Ovary (tissue), 9 donors: ENCODE data around the gene BAG5. TPM values are rescaled to one million over a fixed set of nuclear protein-coding genes. Genes with fewer than 3 reads are reported as not detected.
A peak's percentile ranks its signal among the peaks of the same experiment; 100 is the strongest.

Source experiments
- DNase-seq, 5 donors: peaks; one replicate each; pipeline ENCODE4 v3.0.0-alpha.2; 2019 to 2020
- H3K27ac ChIP-seq, 2 donors: fragments of 200-600 bp; one replicate each; pipeline versions ENCODE4 v1.5.1 to v1.8.0; 2019 to 2022
- H3K27me3 ChIP-seq: fragments of 200-600 bp; one replicate; pipeline ENCODE4 v1.8.0; 2022
- H3K36me3 ChIP-seq: fragments of 200-600 bp; sonication (generic); one replicate; pipeline ENCODE4 v1.5.1; 2019
- H3K4me1 ChIP-seq: one replicate; pipeline ENCODE4 v1.8.1; 2013; ENCODE audit warnings: mild to moderate bottlenecking, moderate library complexity; ENCODE audit not compliant: insufficient read depth
- H3K4me3 ChIP-seq: fragments of 200-600 bp; sonication (generic); one replicate; pipeline ENCODE4 v1.5.1; 2017
- H3K9me3 ChIP-seq, 2 donors: fragments of 200-600 bp in 1 of 2; sonication (generic) in 1 of 2; one replicate each; pipeline versions ENCODE4 v1.5.1 to v1.8.1; 2013 to 2019; ENCODE audit warnings: mild to moderate bottlenecking in 1 of 2, moderate library complexity in 1 of 2
- EP300 ChIP-seq: sonication (generic); formaldehyde crosslinking; IDR thresholded peaks from one replicate; pipeline ENCODE4 v1.6.1; 2017; ENCODE audit warnings: antibody characterized with exemption
- POLR2A ChIP-seq: fragments of 450-650 bp; IDR thresholded peaks from one replicate; pipeline ENCODE4 v1.6.1; 2017; ENCODE audit warnings: antibody characterized with exemption, mild to moderate bottlenecking, moderate library complexity
- WGBS, 3 donors: extraction: QIAGEN DNeasy Blood & Tissue Kit in 1 of 3; methylation state at CpG; one replicate each; pipeline versions ENCODE4 v1.1.5 to v1.1.7; 2013 to 2017; 5-methylcytosine and 5-hydroxymethylcytosine counted together
- intact Hi-C, 4 donors: fragments of 100-400 bp; cut with DNase I; formaldehyde crosslinking; loops; one replicate each; pipeline versions ENCODE4 v1.11.0 to v1.15.1; 2022 to 2023
- polyA plus RNA-seq, 2 donors: library from polyadenylated mRNA; stranded (reverse); fragments of 200-250 nt in 1 of 2; fragments of 350-450 nt in 1 of 2; fragmentation: Illumina TruSeq in 1 of 2; extraction: RNeasy Lipid Tissue Mini Kit (QIAGEN cat#74804) in 1 of 2; gene quantifications; one replicate each; pipeline ENCODE4 v1.2.3, GENCODE V29; 2013 to 2014
- total RNA-seq, 7 donors: library from RNA; depleted of rRNA in 2 of 7; stranded (reverse); fragments of >200 nt in 2 of 7; fragmentation: NEBNext Ultra II Directional in 3 of 7; extraction: Animal tissue kit (Norgen Biotek cat#: 25700) in 3 of 7; gene quantifications; one replicate each; pipeline versions ENCODE4 v1.1.0 to v1.2.4, GENCODE V29; 2016 to 2023
- TF ChIP-seq, protein P1 (sequence below), 3 donors: fragments of 450-650 bp in 2 of 3; fragments of 200-600 bp in 1 of 3; IDR thresholded peaks; one replicate each; pipeline versions ENCODE4 v1.5.1 to v1.8.0; 2016 to 2022; ENCODE audit warnings: antibody characterized with exemption in 3 of 3, mild to moderate bottlenecking in 1 of 3
- donor health status: DM: no; HTN: no; CAD: no; lungs with moderate emphysema.
- donor health status: DM: no; HTN: no; CAD: no.
- donor health status: Bipolar disorder and iron deficiency.
- donor health status: DM: yes; HTN: yes; CAD: no.
- donor health status: DM: no; HTN: no; CAD: no.
- donor health status: DM: yes; HTN: yes; CAD: no.

The BAG5 gene
- total and polyA plus RNA-seq, 9 donors = 9.8 to 29.1 (median 24.4) TPM

DNA sequence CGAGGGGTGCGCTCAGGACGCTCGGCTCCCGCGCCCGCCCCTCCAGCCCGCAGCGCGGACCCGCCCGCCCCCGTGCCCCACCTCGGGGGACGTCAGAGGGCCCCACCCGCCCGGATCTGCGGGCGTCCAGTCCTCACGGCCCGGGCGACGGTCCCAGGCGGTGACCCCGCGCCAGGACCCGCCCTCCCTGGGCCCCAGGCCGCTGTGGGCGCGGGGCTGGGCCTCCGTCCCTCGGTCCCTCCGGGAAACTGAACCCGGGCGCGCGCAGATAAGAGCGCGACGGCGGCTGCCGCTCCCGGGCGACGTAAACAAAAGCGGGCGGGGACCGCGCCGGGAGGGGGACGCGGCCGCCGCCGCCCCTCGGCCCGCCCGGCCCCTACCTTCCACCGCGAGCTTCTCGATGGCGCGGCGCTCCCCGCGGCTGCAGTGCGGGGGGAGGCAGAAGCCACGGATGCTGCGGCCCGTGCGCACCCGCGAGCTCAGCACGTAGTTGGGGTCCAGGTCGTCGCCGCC is 41.0 kb downstream of the BAG5 start:
- 1 to 4% (median 1%) methylated on average over 22 to 77 of the region's 77 CpGs for WGBS, 3 donors
- H3K27me3 ChIP-seq = no peaks in the 10 kb centered on the region
- no peak for TF ChIP-seq POLR2A
- TF ChIP-seq, protein P1, sequence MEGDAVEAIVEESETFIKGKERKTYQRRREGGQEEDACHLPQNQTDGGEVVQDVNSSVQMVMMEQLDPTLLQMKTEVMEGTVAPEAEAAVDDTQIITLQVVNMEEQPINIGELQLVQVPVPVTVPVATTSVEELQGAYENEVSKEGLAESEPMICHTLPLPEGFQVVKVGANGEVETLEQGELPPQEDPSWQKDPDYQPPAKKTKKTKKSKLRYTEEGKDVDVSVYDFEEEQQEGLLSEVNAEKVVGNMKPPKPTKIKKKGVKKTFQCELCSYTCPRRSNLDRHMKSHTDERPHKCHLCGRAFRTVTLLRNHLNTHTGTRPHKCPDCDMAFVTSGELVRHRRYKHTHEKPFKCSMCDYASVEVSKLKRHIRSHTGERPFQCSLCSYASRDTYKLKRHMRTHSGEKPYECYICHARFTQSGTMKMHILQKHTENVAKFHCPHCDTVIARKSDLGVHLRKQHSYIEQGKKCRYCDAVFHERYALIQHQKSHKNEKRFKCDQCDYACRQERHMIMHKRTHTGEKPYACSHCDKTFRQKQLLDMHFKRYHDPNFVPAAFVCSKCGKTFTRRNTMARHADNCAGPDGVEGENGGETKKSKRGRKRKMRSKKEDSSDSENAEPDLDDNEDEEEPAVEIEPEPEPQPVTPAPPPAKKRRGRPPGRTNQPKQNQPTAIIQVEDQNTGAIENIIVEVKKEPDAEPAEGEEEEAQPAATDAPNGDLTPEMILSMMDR (IDR thresholded peaks at IDR 0.05) = no peak
- TF ChIP-seq EP300 = no peak
- peak in 2 of 5 donors; percentile 40 to 63 for DNase-seq
- H3K4me1 ChIP-seq = peaks cover 10% of the 10 kb centered on the region
- intact Hi-C loops = no loop called here
- H3K9me3 ChIP-seq = no peaks in the 10 kb centered on the region
- H3K27ac ChIP-seq = peak overlapping the region; percentile 11 to 66
- H3K36me3 ChIP-seq = no peaks in the 10 kb centered on the region
- peak overlapping the region; percentile 61 for H3K4me3 ChIP-seq

DNA sequence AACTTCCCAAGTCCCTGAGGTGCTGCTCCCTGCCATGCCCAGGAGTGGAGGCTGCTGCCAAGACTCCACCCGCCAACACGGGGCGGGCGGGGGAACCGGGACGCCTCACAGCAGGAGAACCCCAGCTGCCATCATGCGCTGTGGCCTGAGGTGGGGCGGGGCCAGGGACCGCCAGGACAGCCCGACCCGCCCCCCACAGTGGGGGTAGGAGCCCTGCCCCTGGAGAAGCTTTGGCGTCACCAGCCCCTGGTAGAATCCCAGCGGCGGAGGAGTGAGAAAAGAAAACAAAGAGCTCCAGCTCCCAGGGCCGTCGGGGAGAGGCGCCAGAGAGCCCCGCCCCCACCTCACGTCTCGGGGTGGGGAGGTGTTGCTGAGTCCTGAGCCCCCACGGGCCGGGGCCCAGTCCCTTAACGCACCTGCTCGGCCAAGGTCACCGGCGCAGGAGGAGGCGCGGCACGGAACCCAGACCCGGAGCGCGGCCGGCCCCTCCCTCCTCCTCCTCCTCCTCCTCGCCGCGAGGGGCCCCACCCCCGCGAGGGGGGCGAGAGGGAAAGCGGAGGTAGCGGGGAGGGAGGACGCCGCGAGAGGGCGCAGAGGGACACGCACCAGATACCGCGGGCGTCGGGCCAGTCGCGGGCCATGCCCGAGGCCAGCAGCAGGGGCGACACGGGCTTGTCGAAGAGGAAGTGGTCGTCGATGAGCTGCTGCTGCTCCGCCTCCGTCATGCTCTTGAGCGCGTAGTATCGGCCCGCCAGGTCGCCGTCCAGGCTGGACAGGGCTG is 41.6 kb downstream of the BAG5 start:
- peaks cover 10% of the 10 kb centered on the region for H3K4me1 ChIP-seq
- H3K27ac ChIP-seq = peak overlapping the region; percentile 11 to 66
- WGBS, 3 donors = 1 to 4% (median 3%) methylated on average over 20 to 63 of the region's 66 CpGs
- H3K4me3 ChIP-seq = peak overlapping the region; percentile 61
- peak; percentile 86 to 92 (median 87) for DNase-seq
- no peaks in the 10 kb centered on the region for H3K9me3 ChIP-seq
- no peak for TF ChIP-seq EP300
- peak; percentile 38 for TF ChIP-seq POLR2A
- TF ChIP-seq, protein P1 (IDR thresholded peaks at IDR 0.05) = peak; percentile 63 to 78 (median 75)
- H3K36me3 ChIP-seq = no peaks in the 10 kb centered on the region
- intact Hi-C loops = no loop called here
- no peaks in the 10 kb centered on the region for H3K27me3 ChIP-seq

DNA sequence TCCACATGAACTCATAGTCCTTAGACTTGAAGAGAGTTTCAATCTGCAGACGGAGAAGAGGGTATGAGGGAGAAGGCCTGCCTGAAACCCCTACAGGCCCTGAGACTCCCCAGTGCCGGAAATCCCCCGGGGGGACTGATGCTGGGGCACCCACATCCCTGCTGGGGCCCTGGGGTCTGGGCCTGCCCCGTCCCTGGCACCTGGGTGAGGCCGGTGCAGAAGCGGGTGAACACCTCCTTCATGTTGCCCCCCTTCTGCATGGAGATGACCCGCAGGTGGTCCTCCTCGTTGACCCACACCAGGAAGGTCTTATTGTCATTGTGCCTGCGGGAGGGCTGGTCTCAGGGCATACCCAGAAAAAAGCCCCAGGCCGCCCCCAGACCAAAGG is 42.2 kb downstream of the BAG5 start:
- 59 to 70% (median 66%) methylated on average over 10 of the region's 10 CpGs for WGBS, 3 donors
- TF ChIP-seq POLR2A (no peak), EP300 (no peak)
- TF ChIP-seq, protein P1 (IDR thresholded peaks at IDR 0.05) = no peak
- Histone ChIP-seq H3K36me3 (no peaks in the 10 kb centered on the region), H3K27ac (peak overlapping the region; percentile 11 to 66), H3K9me3 (no peaks in the 10 kb centered on the region), H3K4me1 (peaks cover 10% of the 10 kb centered on the region), H3K27me3 (no peaks in the 10 kb centered on the region), H3K4me3 (no peak overlapping the region)
- DNase-seq = no peak
- intact Hi-C loops = no loop called here

DNA sequence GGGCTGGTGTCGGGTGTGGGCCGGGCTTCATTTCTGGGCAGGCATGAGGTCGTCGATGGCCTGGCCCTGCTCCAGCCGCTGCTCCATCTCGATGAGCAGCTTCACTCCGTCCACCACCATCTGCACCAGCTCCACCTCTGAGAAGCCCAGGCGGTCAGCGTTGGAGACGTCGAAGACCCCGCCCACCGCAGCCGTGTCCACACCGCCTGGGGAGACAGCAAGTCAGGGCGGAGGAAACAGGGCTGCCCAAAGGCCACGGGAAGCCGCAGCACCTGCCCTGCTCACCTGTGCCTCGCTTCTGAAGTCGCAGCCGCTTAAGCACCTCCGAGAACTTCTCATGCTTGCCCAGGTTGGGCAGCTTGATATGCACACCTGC is 42.6 kb downstream of the BAG5 start:
- H3K4me1 ChIP-seq = peaks cover 10% of the 10 kb centered on the region
- DNase-seq = peak in 4 of 5 donors; percentile 38 to 72 (median 58)
- TF ChIP-seq POLR2A (no peak), EP300 (no peak)
- TF ChIP-seq, protein P1 (IDR thresholded peaks at IDR 0.05) = no peak
- no peak overlapping the region for H3K4me3 ChIP-seq
- H3K36me3 ChIP-seq = no peaks in the 10 kb centered on the region
- no peaks in the 10 kb centered on the region for H3K9me3 ChIP-seq
- H3K27ac ChIP-seq = peak overlapping the region in 1 of 2 donors; percentile 66
- WGBS, 3 donors = 57 to 63% (median 59%) methylated on average over 21 to 22 of the region's 22 CpGs
- no peaks in the 10 kb centered on the region for H3K27me3 ChIP-seq
- intact Hi-C loops = loop anchor here in 1 of 4 donors (5.0 kb wide), 1 partner anchor 32 kb away; no protein-coding TSS in a partner anchor
